Measurements from ENCODE around the gene GAK.

Gene GAK

DNA sequence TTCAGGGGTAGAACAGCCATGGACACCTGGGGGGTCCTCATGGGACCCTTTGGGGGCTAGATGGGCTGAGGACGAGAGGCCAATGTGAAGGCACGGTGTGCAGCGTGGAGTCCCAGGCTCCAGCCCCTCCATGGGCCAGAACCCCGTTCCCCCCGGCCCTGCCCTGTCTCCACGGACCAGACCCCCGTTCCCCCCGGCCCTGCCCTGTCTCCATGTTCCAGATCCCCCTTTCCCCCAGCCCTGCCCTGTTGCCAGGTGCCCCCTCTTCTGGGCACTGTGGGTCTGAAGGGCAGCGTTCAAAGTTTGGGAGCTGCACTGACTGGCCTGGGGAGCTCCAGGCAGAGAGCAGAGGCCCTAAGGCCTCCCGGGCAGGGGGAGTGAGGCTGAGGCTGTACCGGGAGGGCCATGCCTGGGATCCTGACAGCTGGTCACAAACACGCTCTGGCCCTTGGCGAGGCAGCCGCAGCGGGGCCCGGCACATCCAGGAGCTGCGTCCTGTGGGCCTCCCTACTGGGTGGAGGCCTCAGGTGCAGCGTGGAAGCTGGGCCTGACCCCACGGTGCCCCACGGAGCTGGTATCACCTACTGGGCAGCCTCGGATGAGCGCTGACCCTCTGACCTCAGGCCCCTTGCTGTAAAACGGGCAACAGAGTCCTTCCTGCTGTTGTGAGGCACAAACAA lies 32.4 kb upstream of the GAK start:
- Histone ChIP-seq H3K4me3 (no peak overlapping the region), H3K4me2 (no peak overlapping the region), H3K9ac (no peak overlapping the region), H3K4me1 (peaks cover 13% of the 10 kb centered on the region), H4K20me1 (peaks cover 30% of the 10 kb centered on the region), H3K36me3 (peaks cover 88% of the 10 kb centered on the region), H3K27me3 (no peaks in the 10 kb centered on the region), H3K27ac (no peak overlapping the region), H3K9me3 (no peaks in the 10 kb centered on the region)
- no peak for TF ChIP-seq Cebpa-rat (IDR thresholded peaks at IDR 0.05)

DNA sequence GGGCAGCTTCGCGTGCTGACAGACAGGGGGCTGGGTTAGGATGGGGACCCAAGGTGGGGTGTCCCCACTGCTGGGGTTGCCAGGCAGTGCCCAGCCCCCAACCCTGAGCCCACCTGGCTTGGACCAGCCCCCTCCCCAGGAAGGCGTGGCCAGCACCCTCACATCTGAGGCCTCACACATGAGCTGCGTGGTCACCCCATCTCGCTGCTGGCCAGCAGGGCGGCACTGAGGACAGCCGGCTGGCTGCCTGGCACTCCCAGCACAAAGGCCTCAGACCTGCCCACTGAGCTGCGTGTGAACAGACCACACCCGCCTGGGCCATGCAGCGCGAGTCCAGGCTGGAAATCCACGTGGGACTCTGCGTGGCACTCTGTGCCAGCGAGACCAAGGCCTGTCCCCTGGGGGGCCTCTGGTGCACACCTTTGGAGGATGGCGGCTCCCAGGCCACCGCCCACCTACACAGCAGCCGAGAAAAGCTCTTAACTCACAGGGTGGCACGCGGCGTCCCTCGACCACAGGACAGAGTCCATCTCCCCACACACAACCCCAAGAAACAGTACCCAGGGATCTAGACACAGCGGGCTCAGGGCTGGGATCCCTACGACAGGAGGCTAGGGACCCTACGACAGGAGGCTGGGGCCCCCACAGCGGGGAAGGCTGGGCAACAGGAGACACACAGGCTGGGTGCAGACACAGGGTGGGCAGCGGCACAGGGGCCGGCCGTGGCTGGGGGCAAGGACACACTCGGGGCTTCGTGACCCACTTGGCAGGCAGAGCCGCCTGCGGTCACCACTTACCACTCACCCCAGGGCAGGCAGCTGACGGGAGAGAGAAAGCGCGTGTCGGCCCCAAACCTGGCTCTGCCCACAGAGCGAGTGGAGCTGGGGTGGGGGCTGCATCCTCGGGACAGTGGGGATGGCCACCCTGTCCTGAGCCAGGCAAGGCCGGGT lies 31.4 kb upstream of the GAK start:
- Histone ChIP-seq H3K36me3 (peaks cover 93% of the 10 kb centered on the region), H4K20me1 (peaks cover 32% of the 10 kb centered on the region), H3K4me1 (peaks cover 4% of the 10 kb centered on the region), H3K4me3 (no peak overlapping the region), H3K9me3 (no peaks in the 10 kb centered on the region), H3K9ac (no peak overlapping the region), H3K4me2 (no peak overlapping the region), H3K27ac (0 out of 2 replicates have a peak overlapping the region, but pooled peaks have one; percentile 6), H3K27me3 (no peaks in the 10 kb centered on the region)
- no peak for TF ChIP-seq Cebpa-rat (IDR thresholded peaks at IDR 0.05)

DNA sequence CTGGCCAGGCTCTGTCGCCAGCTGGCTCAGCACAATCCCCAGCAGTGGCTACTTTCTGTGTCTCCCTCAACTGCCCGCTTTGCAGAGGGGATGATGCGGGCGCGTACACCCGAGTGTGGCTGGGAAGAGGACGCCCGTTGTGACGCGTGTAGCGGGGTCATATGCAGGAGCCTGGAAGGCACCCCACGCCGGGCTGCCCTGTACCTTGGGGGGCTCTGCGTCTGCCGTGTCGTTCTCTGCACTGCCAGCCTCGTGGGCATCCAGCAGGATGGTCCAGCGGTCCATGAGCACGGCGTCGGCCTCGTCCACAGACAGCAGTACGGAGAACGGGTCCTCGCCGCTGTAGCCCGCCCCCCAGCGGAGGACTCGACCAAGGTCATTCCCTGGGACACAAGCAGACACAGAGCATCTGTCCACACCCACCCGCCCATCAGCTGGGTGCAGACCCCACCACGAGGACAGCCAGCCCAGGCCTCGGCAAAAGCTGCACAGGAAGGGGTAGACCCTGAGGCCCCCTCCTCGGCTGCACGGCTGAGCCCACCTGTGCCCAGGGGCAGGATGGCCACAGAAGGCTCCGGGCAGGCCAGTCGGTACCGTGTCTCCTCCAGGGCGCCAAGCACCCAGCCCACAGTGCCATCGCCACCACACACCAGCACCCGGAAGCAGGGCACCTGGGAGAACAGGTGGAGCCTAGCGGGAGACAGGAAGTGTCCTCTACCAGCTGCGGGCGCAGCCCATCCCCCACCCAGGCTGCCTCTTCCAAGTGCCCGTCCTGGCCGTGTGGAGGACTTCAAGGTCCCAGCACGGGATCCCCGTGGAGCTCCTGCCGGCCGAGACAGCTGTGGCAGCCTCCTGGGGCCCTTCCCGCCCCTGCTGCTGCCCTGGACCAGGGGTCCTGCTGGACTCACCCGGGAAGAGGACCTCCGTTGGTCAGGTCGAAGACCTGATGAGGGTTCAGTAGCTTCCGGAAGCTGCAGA lies 30.4 kb upstream of the GAK start:
- no peaks in the 10 kb centered on the region for H3K9me3 ChIP-seq
- no peaks in the 10 kb centered on the region for H3K27me3 ChIP-seq
- no peaks in the 10 kb centered on the region for H3K4me1 ChIP-seq
- H3K27ac ChIP-seq: 0 out of 2 replicates have a peak overlapping the region, but pooled peaks have one; percentile 6
- no peak overlapping the region for H3K4me3 ChIP-seq
- peaks cover 34% of the 10 kb centered on the region for H4K20me1 ChIP-seq
- no peak for TF ChIP-seq Cebpa-rat (IDR thresholded peaks at IDR 0.05)
- no peak overlapping the region for H3K4me2 ChIP-seq
- H3K36me3 ChIP-seq: peaks cover 98% of the 10 kb centered on the region
- no peak overlapping the region for H3K9ac ChIP-seq

DNA sequence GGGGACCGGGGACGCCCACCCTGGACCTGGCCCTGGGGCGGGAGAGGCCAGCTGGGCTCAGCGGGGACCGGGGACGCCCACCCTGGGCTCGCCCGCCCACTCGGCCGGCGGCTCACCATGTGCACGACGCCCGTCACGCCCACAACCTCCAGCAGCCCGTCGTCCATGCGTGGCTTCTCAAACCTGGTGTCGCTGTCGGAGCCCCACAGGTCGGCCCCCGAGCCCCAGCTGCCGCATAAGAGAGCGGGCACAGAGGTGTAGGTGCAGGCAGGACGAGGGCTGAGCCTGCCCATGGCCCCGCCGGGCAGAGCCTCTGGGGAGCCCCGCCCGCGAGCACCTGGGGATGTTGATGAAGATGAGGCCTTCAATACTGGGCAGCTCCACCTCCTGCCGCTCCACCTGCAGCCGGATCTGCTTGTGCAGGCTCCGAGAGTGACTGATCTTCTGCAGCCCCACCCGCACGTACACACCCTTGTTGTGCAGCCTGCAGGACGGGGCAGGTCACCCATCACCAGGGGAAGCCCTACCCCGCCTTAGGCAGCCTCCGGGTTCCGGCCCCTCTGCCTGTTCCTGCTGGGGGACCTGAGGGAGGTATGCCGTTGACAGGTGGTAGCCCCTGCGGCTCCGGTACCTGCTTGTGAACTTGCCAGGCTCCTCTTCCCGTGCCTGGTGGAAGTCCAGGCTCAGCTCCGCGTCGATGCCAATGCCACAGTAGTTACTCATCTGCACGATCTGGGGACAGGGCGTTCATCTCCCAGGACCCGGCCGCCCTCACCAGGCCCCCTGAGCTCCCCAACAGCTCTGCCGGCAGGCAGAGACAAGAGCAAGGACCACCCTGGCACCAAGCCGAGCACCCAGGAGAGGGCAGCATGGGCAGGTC lies 29.5 kb upstream of the GAK start:
- H3K4me2 ChIP-seq: no peak overlapping the region
- no peak overlapping the region for H3K4me3 ChIP-seq
- no peaks in the 10 kb centered on the region for H3K27me3 ChIP-seq
- H3K36me3 ChIP-seq: peaks cover 94% of the 10 kb centered on the region
- peaks cover 34% of the 10 kb centered on the region for H4K20me1 ChIP-seq
- no peaks in the 10 kb centered on the region for H3K4me1 ChIP-seq
- no peaks in the 10 kb centered on the region for H3K9me3 ChIP-seq
- no peak for TF ChIP-seq Cebpa-rat (IDR thresholded peaks at IDR 0.05)
- H3K9ac ChIP-seq: no peak overlapping the region
- no peak overlapping the region for H3K27ac ChIP-seq

DNA sequence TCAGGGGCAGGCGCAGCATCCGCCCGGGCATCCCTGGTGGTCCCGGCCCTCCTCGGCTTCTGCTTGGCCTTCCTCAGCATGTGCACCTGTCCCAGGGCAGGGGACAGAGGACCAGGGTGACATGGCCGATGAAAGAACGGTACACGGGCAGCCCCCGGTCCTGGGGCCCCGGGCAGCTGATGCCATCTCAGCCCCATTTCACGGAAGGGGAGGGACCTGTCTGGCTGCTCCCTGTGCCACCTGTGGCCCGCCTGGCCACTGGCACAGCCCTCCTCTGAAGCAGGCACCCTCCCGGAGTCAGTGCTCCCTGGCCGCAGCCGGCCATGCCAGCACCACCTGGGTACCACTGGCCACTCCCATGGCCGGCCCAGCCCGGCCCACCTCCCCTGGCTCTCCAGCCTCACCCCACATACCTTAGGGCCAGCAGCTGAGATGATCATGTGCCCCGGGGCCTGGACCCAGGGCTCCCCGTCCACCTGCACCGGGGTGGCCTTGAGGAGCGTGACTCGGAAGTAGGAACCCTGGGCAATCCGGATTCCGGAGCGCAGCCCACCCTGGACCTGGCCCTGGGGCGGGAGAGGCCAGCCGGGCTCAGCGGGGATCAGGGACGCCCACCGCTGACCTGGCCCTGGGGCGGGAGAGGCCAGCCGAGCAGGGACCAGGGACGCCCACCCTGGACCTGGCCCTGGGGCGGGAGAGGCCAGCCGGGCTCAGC lies 28.7 kb upstream of the GAK start:
- Histone ChIP-seq H3K4me1 (no peaks in the 10 kb centered on the region), H3K9me3 (no peaks in the 10 kb centered on the region), H3K4me3 (no peak overlapping the region), H3K4me2 (no peak overlapping the region), H4K20me1 (peaks cover 34% of the 10 kb centered on the region), H3K36me3 (peaks cover 87% of the 10 kb centered on the region), H3K27me3 (no peaks in the 10 kb centered on the region), H3K9ac (no peak overlapping the region), H3K27ac (no peak overlapping the region)
- TF ChIP-seq Cebpa-rat (IDR thresholded peaks at IDR 0.05): no peak

DNA sequence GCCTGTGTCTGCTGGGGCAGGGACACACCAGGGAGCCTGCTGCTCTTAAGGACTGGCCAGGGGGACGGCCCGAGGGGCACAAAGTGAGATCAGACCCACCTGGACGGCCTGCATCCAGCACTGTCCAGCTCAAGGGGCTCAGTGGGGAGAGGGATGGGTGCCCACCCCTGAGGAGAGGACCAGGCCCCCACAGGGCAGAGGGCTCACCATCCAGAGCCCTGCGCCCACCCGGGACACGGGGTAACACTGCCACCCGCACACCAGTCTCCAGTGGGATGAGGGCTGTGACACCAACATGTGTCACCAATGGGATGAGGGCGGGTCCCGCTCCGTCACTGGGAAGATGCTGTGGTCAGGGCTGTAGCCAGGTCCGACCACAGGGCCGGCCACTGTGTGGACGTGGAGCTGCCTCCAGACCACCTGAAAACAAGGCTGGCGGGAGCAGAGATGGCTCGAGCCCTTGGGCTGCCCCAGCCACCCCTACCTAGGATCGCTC lies 28.1 kb upstream of the GAK start:
- Histone ChIP-seq H3K9me3 (no peaks in the 10 kb centered on the region), H3K4me1 (no peaks in the 10 kb centered on the region), H3K27ac (no peak overlapping the region), H3K9ac (no peak overlapping the region), H3K36me3 (peaks cover 87% of the 10 kb centered on the region), H4K20me1 (peaks cover 31% of the 10 kb centered on the region), H3K4me3 (no peak overlapping the region), H3K4me2 (no peak overlapping the region), H3K27me3 (no peaks in the 10 kb centered on the region)
- TF ChIP-seq Cebpa-rat (IDR thresholded peaks at IDR 0.05): no peak

DNA sequence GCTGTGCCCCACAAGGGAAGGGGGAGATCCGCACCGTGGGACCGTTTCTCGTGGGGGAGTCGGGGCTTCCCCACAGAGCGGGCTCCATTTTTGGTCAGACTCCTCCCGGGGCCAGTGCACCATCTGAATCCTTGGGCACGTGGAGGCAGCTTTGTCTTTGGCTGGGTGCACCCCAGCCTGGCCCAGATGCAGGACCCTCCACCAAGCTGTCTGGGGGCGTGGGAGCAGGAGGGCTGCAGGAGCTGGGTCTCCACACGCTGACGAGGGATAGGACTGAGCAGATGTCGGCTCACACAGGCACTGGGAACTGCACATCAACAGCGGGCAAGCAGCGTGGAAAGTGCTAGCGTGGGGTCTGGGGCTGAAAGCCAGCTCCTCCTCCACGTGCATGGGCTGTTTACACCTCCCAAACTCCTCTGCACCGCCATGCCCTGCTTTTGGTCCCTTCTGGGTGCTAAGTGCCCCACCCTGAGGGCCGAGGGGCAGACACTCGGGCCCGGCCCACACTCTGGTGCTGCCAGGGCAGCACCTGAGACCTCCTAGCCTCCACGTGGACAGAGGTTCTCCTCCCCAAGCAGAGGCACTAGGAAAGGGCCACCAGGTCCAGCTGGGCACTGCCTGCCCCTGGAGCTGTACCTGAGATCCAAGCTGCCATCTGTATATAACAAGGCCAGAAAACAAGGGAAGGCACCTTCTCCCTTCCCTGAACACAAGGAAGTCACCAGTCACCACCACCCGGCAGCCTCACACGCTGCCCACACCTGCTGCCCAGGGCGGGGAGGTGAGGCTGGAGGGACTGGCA lies 27.4 kb upstream of the GAK start:
- Histone ChIP-seq H3K4me1 (no peaks in the 10 kb centered on the region), H3K36me3 (peaks cover 87% of the 10 kb centered on the region), H3K4me3 (no peak overlapping the region), H3K27me3 (no peaks in the 10 kb centered on the region), H3K9ac (no peak overlapping the region), H3K27ac (0 out of 2 replicates have a peak overlapping the region, but pooled peaks have one; percentile 4), H3K4me2 (no peak overlapping the region), H3K9me3 (no peaks in the 10 kb centered on the region), H4K20me1 (peaks cover 24% of the 10 kb centered on the region; the same call in 1 of the 2 replicates)
- TF ChIP-seq Cebpa-rat (IDR thresholded peaks at IDR 0.05): no peak
